GOT3 (cell line): ENCODE data around the gene FAM83C.
"Not testable (repeated sequence)": the region's sequence is repeated elsewhere in the genome, so short reads cannot be mapped to it uniquely, and the experiment has no call there.

Experiments
- DNase-seq: peaks from one replicate; lab custom pipeline; 2025; ENCODE audit warnings: mixed read lengths; lab: John Stamatoyannopoulos, UW

FAM83C gene

GRCh38 chr20:35263532-35264341, 28.5 kb downstream of the FAM83C start:
- DNase-seq, result no peak

DNA sequence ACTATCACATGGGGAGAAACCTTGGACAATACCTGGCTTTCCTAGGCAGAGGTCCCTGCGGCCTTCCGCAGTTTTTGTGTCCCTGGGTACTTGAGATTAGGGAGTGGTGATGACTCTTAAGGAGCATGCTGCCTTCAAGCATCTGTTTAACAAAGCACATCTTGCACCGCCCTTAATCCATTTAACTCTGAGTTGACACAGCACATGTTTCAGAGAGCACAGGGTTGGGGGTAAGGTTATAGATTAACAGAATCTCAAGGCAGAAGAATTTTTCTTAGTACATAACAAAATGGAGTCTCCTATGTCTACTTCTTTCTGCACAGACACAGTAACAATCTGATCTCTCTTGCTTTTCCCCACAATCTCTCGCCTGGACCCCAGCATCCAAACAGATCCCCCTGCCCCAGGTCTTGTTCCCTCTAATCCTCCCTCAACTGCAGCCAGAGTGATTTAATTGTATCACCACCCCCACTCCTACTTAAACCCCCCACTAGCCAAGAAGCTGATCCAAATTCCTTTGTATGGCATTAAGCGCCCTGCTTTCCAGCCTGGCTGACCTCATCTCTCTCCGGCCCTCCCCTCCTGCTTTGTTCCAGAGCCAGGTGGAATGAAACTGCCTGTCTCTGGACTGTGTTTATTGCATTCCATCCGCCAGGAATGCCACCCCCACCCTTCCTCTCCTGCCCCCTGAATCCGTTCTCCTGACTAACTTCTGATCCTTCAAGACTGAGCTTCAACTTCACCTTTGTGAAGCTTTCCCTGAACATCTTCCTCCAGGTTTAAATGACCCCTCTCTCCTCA, 29.3 kb downstream of the FAM83C start:
- not testable (repeated sequence) for DNase-seq

- not testable (repeated sequence) for DNase-seq
These were observed 29.9 kb downstream of the FAM83C start for GRCh38 chr20:35262321-35262720.

DNA sequence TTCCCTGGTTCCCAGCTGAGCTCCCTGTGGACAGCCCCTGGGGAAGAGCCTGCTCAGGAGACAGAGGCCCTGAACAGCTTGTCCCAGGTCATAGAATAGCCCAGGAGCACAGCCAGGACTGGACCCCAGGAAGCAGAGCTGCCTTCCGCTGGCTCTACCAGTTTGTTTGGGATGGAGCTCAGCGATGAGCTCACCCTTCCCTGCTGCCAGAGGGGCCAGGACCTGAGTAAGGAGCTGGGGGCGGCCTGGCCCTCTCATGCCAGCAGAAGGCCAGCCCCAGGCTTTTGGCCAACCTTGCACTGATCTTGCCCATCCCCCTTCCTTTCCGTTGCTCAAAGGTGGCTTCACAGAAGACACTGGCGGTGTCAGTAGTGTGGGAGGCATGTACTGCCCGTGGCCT, 31.8 kb downstream of the FAM83C start:
- DNase-seq, result no peak

GRCh38 chr20:35257175-35257909, 34.9 kb downstream of the FAM83C start:
- no peak for DNase-seq

GRCh38 chr20:35254448-35254999, 37.7 kb downstream of the FAM83C start:
- no peak for DNase-seq

GRCh38 chr20:35253010-35253409, 39.2 kb downstream of the FAM83C start:
- no peak for DNase-seq

DNA sequence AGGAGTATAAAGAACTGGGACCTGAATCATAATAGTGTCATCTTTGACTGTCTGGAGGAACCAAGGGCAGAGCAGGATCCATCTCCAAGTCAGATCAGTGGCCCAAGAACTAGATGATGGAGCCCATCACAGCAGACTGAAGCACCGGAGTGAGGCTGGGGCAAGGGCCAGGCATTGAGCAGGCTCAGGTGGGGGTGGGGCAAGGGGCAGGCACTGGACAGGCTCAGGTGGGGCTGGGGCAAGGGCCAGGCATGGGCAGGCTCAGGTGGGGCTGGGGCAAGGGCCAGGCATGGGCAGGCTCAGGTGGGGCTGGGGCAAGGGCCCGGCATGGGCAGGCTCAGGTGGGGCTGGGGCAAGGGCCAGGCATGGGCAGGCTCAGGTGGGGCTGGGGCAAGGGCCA, 39.6 kb downstream of the FAM83C start:
- DNase-seq, result not testable (repeated sequence)

- DNase-seq, result no peak
These were observed 40.2 kb downstream of the FAM83C start for GRCh38 chr20:35252037-35252461.

- DNase-seq, result no peak
These were observed 40.6 kb downstream of the FAM83C start for GRCh38 chr20:35251613-35251940.

DNA sequence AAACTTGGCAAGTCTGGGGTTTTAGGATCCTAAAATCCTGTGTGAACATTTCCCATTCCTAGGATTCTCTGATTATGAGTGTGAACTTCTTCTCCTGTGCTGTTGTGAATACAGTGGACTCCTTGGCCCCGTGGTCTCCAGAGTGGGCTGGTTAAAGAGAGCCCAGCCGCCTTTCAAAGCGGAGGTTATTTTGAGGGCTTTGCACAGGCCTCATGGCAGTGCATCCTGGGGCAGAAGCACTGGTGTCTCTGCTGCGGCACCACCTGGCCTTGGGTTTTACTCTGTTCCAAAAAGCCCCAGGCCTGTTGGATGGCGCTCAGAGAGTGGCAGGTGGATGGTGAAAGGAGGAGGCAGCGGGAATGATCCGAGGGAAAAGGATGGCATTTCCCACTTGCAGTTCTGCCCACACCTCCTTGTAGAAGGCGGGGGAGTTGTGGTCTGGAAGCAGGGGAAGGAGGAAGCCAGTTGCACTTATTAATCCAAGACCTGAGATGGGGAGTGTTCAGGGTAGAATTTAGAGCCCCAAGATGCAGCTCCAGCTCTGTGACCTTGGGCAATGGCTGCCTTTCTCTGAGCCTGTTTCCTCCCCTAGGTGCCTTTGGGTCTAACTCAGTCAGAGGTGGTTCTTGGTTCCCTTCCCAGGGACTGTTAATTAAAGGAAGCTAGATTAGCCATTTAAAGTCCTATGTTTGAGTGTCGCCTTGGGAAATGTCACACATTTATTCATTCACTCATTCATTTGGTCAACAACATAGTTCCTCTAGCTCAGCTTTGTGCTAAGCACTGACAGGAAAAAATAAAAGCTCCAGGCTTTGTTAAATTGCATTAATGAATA, 43.4 kb downstream of the FAM83C start:
- DNase-seq, result no peak

DNA sequence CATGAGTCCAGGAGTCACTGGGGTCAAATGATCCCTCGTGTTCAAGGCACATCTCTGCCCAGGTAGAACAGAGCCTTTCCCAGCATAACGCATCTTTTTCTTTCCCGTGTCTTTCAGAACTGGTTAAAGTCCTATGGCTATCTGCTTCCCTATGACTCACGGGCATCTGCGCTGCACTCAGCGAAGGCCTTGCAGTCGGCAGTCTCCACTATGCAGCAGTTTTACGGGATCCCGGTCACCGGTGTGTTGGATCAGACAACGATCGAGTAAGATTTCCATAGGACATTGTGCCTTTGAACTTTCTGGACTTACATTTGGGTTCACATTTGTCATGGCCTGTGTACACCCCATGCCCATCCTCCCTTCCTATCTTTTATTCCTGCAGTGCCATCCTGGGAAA, 45.5 kb downstream of the FAM83C start:
- DNase-seq, result no peak

DNA sequence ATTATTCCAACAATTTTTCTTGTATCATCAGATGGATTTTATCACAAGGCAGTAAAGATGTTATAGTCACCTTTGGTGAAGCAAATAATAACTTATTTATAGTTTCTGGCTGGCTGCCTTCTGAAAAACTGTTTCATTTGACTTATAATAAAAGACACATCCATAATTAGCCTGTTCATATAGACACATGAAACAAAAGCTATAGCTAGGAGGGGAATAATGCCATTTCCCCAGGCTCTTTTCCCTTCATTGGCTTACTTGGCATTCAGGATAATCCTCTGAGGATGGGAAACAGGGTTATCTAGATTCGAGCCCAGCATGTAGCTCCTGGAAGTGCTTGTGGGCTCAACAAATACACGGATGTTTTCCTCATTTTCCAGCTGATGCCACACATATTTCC, 48.2 kb downstream of the FAM83C start:
- DNase-seq, result no peak

GRCh38 chr20:35243317-35243716, 48.9 kb downstream of the FAM83C start:
- no peak for DNase-seq

- no peak for DNase-seq
These were observed 51.4 kb downstream of the FAM83C start for GRCh38 chr20:35240811-35241293.

- DNase-seq, result no peak
These were observed 52.0 kb downstream of the FAM83C start for GRCh38 chr20:35240083-35240810.

- no peak for DNase-seq
These were observed 53.5 kb downstream of the FAM83C start for GRCh38 chr20:35238735-35239134.

GRCh38 chr20:35238170-35238569, 54.1 kb downstream of the FAM83C start:
- DNase-seq, result no peak

DNA sequence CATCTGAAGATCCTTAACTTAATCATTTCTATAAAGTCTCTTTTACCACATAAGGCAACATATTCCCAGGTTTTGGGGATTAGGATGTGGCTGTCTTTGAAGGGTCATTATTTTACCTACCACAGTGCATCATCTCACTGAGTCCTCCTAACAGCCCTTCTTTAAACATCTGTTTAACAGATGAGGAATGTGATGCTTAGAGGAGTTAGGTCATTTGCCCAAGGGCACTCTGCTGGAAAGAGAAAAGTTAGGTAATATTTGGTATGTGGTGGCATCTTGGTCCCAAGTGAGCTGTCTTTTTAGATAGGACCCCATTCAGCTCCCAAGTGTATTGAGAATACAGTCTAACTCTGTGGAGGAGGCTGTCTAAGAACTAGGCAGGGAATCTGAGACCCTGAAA, 54.7 kb downstream of the FAM83C start:
- DNase-seq, result no peak

DNA sequence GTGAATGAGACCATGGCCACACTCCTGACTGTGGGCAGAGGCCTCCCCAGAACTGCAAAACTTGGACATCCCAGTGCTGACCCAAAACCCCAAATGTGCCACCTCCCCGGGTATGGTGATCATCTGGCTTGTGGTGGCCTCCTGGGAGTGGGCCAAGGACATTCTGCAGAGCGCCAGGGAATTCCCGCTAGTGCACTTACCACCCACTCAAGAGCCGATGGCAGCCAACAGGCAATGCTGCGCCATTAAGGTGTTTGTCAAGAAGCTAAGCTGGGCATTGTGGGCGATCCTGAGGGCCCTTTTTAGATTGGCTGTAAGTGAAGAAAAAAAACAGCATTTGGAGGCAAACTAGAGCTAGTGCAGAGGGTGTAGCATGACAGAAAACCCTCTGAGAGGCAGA, 56.3 kb downstream of the FAM83C start:
- DNase-seq, result no peak
